Stimulated activated CD4-positive, alpha-beta T cell treated with anti-CD3 and anti-CD28 coated beads, Interleukin-15, amount 100 ng/mL, for 48 hours (primary cell): ENCODE measurements around the gene AK3.
"Not testable (repeated sequence)": the region's sequence is repeated elsewhere in the genome, so short reads cannot be mapped to it uniquely, and the experiment has no call there.

Experiments used
- DNase-seq, 2 donors: peaks; one replicate each; pipeline ENCODE4 v3.0.0-alpha.2; 2020; ENCODE audit warnings: low read depth in 2 of 2

AK3 gene

DNA sequence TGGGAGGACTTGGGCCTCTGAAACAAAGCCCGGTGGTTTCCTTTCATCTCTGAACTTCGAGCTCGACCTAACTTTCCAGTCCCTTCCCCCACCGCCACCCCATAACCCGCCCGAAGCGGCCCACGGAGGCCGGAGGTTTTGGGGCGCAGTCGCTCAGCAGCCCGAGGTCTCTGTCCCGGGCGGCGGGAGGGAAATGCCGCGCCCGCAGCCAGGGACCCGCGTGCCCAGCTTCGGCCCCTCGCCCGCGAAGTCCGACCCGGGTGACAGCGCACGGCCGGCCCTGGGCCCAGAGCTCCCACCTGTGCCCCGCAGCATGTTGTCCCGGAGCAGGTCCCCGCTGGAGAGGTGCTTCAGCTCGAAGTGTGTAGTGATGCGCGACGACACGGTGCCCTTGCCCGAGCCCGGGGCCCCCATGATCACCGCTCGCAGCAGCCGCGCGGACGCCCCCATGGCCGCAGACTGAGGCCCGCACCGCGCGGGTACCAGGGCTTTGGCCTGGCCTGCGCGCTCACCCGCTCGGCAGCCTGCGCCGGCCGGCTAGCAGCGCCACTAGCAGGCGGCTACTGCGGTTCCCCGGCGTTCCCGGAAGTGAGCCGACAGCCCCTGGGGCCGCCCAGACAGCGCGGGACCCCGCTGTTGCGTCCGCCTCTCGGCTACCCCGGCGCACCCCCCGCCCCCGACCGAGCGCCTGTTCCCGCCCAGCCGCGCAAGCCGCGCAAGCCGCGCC, at the start of gene AK3:
Gene AK3, minus strand, starts transcription at position 565 of the 727 bp plus-strand sequence. Its CDS starts 115 bp downstream, at position 450.
- peak; percentile 69 to 72 for DNase-seq

DNA sequence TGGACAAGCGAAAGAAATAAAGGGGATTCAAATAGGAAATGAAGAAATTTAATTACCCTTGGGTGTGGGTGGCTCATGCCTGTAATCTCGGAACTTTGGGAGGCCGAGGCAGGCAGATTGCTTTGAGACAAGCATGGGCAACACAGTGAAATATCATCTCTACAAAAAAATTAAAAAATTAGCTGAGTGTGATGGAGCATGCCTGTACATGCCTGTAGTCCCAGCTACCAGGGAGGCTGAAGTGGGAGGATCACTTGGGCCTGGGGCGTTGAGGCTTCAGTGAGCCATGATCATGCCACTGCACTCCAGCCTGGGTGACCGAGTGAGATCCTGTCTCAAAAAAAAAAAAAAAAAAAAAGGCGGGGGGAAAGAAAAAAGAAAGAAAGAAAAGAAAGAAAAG, 47.7 kb upstream of the AK3 start:
- DNase-seq, result no peak

DNA sequence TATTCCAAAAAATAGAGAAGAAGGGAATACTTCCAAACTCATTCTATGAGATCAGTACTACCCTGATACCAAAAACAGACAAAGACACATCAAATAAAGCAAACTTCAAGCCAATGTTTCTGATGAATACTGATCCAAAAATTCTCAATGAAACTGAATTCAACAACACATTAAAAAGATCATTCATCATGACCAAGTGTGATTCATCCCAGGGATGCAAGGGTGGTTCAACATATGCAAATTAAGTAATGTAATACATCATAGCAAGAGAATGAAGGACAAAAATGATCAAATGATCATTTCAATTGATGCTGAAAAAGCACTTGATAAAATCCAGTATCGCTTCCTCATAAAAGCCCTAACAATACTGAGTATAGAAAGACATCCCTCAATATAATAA, 46.9 kb upstream of the AK3 start:
- DNase-seq, result no peak

DNA sequence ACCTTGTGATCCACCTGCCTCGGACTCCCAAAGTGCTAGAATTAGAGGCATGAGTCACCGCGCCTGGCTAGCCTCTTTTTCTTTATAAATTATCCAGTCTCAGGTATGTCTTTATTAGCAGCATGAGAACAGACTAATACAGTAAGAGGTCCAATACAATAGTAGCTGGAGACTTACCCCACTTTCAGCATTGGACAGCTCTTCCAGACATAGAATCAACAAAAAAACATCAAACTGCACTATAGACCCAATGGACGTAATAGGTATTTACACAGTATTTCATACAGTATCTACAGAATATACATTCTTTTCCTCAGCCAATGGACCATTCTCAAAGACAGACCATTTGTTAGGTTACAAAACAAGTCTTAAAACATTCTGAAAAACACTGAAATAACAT, 45.6 kb upstream of the AK3 start:
- DNase-seq, result no peak

DNA sequence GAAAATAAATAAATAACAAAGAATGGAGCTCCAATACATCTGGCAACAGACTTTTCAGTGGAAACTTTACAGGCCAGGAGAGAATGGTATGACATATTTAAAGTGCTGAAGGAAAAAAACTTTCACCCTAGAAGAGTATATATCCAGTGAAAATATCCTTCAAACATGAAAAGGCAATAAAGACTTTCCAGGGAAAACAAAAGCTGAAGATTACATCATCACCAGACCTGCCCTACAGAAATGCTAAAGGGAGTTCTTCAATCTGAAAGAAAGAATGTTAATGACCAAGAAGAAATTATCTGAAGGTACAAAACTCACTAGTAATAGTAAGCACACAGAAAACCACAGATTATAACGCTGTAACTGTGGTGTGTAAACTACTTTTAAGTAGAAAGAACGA, 43.4 kb upstream of the AK3 start:
- no peak for DNase-seq

DNA sequence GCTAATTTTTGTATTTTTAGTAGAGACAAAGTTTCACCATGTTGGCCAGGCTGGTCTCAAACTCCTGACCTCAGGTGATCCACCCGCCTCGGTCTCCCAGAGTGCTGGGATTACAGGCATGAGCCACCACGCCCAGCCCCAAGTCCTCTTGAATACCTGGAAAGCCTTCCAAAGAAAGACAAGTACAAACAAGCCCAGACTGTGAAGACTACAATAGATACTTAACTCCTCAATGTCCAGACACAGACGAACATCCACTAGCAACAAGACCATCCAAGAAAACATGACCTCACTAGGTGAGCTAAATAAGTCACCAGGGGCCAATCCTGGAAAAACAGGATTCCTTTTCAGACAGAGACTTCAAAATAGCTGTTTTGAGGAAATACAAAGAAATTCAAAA, 42.2 kb upstream of the AK3 start:
- DNase-seq, result not testable (repeated sequence)

DNA sequence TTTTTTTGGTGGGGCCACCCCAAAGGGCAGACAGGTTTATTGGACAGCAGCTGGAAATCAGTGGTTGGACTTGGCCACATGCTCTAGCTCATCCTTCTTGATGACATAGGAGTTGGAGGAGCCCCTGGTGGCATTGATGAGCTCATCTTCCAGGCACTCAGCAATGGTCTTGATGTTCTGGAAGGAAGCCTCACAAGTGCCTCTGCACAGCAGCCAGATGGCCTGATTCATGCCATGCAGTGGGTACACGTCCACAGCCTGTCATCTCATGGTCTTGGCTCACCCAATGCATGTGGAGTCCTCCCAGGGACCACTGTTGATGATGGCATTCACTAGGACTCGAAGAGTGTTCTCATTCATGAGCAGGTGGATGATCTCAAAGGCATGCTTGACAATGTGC, 40.4 kb upstream of the AK3 start:
- no peak for DNase-seq

DNA sequence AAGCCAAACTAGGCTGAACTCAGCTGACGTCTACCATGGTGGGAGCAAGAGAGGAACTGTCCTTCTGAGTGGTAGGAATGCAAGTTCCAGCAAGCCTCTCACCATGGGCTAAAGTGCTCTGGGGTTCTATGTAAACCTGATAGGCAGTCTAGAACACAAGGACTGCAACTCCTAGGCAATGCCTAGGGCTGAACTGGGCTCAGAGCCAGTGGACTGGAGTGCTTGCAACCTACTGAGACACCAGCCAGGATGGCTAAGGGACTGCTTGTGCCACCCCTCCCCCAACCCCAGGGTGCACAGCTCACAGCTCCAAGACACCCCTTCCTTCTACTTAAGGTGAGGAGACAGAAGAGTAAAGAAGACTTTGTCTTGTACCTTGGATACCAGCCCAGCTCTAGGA, 39.6 kb upstream of the AK3 start:
- DNase-seq, result no peak

DNA sequence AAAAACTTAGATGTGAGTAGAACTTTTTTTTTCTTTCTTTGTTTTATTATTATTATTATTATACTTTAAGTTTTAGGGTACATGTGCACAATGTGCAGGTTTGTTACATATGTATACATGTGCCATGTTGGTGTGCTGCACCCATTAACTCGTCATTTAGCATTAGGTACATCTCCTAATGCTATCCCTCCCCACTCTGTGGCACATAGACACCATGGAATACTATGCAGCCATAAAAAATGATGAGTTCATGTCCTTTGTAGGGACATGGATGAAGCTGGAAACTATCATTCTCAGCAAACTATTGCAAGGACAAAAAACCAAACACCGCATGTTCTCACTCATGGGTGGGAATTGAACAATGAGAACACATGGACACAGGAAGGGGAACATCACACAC, 34.0 kb upstream of the AK3 start:
- not testable (repeated sequence) for DNase-seq

DNA sequence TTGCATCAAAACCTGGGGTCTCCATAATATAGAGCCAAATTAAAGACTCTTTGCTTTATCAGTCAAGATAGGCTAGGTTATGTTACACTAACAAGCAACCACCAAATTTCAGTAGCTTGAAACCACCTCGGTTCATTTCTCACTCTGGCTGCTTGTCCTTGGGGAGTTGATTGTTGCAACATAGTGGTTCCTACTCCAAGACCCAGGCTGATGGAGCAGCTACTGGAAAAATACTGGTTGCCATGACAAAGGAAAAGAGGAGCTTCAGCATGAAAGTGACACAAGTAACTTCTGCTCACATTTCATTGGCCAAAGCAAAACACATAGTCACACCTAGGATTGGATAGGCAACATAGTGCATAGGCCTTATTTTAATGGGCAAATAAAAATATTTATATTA, 33.2 kb upstream of the AK3 start:
- no peak for DNase-seq

DNA sequence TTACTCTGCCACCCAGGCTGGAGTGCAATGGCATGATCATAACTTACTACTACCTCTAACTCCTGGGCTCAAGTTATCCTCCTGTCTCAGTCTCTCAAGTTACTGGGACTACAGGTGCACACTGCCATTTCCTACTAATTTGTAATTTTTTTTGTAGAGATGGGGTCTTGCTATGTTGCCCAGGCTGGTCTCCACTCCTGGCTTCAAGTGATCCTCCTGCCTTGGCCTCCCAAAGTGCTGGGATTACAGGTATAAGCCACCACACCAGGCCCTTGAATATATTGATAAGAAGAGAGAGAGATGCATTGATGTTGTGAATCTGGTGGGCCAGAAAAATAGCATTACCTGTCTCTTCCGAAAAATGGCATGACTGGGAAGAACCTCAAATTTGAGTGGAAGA, 30.8 kb upstream of the AK3 start:
- no peak for DNase-seq

DNA sequence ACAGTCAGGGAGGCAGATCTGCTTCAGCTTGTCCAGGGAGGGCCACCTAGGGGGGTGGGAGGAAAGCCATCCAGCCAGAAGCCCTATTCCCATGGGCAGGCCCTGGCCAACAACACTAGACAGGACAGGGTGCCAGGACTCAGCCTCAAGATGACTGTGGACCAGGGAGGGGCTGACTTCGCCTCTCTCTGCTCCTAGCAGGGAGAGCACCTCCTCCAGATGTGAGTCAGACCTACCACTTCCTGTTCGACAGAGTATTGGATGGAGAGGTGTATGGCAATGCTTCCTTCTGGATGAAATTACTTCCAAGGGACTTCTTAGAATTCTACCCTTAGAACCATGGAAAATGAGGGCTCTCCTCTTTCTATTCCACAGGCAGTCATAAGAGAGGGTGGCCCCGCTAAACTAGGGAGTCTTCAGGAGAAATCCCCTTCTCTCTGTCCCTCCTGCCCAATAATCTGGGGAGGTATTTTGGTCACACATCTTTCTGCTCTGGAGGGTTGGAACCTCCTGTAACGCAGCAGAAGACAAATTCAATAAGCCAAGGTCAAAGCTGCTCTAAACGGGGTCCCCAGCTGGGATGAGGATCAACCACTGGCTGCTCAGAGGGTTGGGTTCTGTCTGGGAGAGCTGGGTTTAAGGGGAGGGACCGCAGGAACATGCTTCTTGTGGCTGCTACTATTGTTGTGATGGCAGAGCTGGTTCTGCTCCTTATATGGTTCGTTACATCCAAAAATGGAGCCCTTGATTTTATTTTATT, 28.5 kb upstream of the AK3 start:
- DNase-seq, result no peak

DNA sequence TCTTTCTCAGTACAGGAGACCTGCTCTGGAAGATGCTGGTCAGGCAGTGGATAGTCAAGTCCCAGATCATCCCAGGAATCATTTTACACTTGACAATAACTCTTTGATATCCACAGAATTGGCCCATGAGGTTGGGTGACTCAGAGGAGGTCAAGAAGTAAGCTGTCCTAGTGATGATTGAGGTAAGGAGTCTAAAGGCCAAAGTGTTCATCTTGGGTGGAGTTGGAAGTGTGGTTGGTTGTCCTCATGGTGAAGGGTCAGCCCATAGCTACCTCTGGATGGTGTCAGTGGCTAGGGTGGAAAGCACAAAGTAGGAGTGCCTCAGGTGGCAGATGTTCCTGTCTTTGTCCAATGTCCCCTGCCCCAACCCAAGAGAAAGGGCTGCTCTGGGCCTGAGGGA, 27.7 kb upstream of the AK3 start:
- no peak for DNase-seq

DNA sequence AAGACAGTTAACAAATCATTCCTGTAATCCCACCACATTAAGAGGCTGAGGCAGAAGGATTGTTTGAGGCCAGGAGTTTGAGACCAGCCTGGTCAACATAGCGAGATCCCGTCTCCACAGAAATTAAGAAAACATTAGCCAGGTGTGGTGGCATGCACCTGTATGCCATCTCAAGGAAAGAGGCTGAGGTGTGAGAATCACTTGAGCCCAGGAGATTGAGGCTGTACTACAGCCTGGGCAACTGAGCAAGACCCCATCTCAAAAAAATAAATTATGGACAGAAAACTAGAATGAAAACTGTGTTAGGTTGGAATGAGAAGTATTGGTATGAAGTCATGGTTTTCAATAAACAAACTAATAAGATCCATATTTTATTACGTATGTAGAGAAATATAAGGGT, 23.0 kb upstream of the AK3 start:
- DNase-seq, result no peak

DNA sequence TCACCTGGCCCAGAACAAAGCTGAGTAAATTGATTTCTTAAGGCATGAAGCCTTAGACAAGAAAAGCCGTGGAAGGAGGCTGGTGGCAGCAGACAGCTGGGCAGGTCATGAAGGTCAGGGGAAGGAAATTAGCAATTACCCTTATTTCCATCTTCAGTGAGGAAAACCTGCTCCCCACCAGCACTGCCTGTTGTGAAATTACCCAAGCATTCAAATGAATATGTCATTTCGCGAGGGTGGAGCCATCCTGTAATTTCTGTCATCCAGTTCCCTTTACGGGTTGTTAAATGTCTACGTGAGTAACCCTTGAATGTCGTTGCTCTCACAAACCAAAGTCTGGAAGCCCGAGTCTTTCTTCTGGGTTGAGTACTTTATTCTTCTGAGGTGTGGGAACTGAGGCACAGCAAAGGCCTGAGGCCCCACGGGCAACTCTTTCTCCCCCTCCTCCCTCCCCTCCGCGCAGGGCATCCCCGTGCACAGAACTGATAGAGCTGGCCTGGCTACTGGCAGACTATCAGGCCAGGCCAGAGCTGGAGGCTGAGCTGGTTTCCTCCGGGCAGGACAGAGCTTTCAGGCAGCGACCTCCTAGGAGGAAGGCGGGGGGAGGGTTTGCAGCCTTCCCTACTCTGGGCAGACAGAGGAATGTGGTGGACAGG, 22.0 kb upstream of the AK3 start:
- no peak for DNase-seq

DNA sequence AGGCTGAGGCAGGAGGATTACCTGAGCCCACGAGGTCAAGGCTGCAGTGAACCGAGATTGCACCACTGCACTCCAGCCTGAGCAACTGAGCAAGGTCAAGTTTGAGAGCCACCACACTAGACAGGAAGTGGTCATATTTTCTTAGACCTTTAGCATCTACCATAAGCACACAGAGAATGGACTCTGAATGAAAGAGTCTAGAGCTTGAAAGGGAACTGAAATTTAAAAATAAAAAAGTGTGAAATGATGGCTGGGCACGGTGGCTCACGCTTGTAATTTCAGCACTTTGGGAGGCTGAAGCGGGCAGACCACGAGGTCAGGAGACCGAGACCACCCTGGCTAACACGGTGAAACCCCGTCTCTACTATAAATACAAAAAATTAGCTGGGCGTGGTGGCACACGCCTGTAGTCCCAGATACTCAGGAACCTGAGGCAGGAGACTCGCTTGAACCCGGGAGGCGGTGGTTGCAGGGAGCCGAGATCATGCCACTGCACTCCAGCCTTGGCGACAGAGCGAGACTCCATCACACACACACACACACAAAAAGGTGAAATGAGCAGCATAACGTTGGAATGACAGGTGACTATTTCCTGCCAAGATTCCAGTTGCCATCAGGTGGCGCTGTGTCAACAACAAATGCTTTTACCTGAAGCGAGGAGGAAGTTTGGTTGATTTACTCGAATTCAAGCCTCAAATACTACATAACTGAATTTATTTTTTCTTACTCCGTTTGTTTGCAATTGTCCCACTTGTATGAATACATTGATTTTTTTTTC, 21.3 kb upstream of the AK3 start:
- DNase-seq, result peak; percentile 50 to 74

DNA sequence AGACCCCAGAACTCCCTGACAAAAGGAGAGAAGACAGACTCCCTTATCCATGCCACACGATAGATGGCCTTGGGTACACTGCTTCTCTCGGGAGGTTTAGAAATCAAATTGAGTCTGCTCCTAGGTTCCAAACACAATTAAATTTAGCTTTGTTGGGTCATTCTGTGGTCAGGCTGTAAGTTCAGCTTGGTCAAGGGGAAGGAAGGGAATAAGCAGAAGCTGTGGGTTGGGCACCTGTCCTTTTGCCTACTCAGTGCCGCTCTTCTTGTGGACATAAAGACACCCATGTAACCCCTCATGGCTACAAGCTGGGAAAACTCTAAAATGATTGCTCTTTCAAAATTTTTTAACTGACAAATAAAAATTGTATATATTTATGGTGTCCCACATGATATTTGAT, 19.1 kb upstream of the AK3 start:
- no peak for DNase-seq

DNA sequence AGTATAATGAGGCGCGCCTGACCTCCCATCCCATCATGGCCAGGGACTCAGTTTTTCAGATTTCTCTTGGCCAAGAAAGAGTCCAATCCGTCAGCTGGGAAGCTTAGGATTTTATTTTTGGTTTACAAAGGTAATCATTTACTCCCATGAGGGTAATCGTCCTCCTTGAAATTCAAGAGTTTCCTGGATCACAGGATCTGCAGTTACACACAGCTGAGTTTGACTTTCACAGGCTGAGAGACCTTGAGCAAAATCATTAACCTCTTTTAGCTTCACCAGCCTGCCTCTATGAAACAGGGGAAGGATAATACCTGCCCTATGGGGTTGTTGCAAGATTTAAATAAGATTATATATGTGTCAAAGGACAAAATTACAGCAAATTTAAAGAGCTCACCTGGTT, 15.4 kb upstream of the AK3 start:
- DNase-seq, result no peak

DNA sequence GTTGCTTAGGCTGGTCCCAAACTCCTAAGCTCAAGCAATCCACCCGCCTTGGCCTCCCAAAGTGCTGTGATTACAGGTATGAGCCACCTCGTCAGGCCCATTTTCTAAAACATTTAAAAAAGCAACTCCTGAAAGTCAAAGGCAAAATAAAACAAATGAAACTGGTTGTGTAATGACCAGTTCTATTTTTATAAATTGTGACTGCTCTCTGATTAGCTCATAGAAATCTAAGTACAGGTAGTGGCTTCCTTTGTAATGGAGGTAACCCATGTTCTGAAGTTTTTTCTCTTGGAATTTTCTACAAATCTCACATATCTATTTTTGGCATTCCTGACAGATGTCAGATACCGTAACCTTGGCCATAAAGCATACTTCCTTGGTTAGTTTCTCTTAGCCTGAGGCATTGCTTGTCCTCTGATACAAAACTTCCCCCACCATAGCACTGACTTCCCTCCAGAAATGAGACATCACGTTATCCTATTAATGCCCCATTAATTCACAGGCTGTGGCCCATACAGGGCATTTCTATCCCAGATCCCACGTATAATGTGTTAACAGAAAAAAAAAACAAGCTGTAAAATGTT, 14.1 kb upstream of the AK3 start:
- no peak for DNase-seq

DNA sequence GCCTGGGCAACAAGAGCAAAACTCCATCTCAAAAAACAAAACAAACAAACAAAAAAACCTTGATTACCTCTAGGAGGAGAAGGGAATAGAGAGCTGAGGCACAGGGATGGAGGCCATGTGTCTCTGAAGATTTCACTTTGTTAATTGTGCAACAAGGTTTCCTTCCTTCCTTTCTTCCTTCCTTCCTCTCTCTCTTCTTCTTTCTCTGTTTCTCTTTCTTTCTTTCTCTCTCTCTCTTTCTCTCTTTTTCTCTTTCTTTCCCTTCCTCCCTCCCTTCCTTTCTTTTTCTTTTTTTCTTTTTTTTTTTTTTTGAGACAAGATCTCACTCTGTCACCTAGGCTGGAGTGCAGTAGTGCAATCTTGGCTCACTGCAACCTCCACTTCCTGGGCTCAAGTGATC, 13.5 kb upstream of the AK3 start:
- DNase-seq, result not testable (repeated sequence)

DNA sequence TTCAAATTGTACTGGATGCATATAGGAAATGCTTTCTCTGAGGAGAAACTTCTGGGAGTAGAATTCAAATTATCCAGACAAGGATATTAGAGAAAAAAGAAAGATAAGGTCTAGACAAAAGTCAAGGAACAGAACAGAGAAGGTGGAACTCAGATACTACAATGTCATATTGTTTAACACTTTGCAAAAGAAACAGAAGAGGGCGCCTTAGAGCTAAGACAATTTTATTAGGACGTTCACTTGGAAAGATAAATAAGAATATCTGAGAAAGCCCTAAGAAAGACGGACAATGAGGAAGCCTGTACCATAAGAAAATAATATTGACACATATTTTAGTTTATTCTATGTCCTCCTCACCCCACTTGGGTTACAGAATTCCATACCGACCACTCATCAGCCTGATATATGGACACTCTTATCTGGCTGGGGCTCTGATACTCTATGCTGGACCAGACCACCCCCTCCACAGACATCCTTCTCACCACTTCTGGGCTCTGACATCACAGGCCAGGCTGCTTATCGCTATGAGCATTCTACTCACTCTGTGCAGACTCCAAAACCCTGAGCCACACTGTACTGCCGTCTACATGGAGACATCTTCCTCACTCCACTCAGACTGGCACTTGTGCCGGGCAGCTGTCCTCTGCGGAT, 9.1 kb upstream of the AK3 start:
- DNase-seq, result no peak
